Cardiac fibroblast (primary cell): ENCODE measurements around the gene PCDH9.
"Not testable (repeated sequence)": the region's sequence is repeated elsewhere in the genome, so short reads cannot be mapped to it uniquely, and the experiment has no call there.

ENCODE experiments used
- DNase-seq, 2 donors: peaks; one replicate each; pipeline versions ENCODE4 v3.0.0 to v3.0.0-alpha.2; 2010; ENCODE audit warnings: low read depth in 2 of 2
- H3K4me3 ChIP-seq, 2 donors: replicated peaks in 1 of 2; 1 replicate in 1 of 2; 2 replicates in 1 of 2; pipeline ENCODE4 v1.5.1; 2011; ENCODE audit warnings: low read depth in 2 of 2, low read length in 2 of 2, mild to moderate bottlenecking in 2 of 2, moderate library complexity in 1 of 2
- TF ChIP-seq, protein P1 (sequence below): IDR thresholded peaks from one replicate; pipeline ENCODE4 v1.5.1; 2011; ENCODE audit warnings: low read depth, mild to moderate bottlenecking, low read length, inconsistent platforms

The PCDH9 gene

DNA sequence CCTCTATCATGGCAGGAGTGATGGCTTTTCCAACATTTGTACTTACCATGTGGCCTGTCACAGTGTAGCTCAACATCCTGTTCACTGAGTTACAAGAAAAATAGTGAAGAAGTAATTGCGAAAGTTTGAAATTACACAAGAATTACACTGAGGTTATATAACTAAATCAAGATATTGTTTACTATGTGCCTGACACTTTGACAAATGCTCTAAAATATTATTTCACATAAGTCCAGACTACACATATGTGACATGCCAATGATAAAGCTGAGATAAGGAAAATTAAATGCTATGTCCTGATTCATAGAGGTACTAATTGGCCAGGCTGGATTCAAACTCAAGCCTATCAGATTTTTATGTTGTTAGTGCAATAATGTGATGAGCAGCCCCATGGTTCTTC lies 451.7 kb downstream of the PCDH9 start:
- peak; percentile 11 to 23 for DNase-seq
- TF ChIP-seq, protein P1, sequence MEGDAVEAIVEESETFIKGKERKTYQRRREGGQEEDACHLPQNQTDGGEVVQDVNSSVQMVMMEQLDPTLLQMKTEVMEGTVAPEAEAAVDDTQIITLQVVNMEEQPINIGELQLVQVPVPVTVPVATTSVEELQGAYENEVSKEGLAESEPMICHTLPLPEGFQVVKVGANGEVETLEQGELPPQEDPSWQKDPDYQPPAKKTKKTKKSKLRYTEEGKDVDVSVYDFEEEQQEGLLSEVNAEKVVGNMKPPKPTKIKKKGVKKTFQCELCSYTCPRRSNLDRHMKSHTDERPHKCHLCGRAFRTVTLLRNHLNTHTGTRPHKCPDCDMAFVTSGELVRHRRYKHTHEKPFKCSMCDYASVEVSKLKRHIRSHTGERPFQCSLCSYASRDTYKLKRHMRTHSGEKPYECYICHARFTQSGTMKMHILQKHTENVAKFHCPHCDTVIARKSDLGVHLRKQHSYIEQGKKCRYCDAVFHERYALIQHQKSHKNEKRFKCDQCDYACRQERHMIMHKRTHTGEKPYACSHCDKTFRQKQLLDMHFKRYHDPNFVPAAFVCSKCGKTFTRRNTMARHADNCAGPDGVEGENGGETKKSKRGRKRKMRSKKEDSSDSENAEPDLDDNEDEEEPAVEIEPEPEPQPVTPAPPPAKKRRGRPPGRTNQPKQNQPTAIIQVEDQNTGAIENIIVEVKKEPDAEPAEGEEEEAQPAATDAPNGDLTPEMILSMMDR: no peak
- H3K4me3 ChIP-seq: no peak overlapping the region

DNA sequence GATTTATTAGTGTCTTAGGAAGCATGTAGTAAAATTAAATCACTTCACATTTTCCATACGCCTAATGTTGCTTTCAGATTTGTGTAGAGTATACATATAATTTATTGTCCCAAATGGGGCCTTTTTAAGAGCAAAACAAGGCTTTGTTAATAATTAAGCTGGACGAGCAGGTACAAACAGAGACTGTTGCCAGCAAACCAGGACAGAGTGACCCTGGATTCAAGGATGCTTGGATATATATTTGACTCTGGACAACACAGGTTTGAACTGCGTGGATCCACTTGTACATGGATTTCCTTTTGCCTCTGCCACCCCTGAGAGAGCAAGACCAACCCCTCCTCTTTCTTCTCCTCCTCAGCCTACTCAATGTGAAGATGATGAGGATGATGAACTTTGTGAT lies 454.9 kb downstream of the PCDH9 start:
- no peak for DNase-seq
- no peak overlapping the region for H3K4me3 ChIP-seq
- TF ChIP-seq, protein P1: no peak

DNA sequence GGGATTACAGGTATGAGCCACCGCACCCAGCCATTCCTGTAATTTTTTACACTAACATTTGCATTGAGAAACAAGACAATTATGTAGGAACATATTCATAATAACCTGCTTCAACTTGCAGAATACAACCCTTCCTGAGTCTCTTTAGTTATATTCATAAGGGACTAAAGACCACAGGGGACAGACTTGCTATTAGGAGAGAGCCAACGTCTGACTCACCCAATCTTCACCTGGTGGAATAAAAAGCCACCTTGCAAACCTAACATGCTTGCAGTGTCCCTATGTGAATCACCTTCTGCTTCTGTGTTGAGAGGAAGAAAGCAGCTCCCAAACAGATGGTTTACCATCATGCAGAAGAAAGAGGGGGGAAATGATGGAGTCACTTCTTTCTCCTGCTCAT lies 456.1 kb downstream of the PCDH9 start:
- H3K4me3 ChIP-seq: no peak overlapping the region
- DNase-seq: no peak
- TF ChIP-seq, protein P1: no peak

DNA sequence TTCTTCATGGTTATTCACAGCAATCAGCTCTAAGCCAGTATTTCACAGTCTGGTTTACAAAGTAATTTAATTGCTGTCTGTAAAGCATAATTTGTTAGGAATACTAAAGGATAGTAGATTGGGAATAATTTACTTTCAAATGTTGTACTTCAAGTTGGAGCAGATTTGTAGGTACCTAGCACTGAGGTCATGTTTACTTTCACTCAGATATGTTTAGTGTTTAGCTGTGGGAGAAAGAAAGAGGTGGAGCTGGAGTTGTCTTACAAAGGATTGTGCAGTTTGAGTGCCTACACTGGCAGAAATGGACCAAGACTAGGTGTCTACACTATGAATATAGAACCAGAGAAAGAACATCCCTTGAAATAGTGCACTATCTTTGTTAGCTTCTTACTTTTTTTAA lies 464.6 kb downstream of the PCDH9 start:
- H3K4me3 ChIP-seq: no peak overlapping the region
- DNase-seq: no peak
- TF ChIP-seq, protein P1: no peak

DNA sequence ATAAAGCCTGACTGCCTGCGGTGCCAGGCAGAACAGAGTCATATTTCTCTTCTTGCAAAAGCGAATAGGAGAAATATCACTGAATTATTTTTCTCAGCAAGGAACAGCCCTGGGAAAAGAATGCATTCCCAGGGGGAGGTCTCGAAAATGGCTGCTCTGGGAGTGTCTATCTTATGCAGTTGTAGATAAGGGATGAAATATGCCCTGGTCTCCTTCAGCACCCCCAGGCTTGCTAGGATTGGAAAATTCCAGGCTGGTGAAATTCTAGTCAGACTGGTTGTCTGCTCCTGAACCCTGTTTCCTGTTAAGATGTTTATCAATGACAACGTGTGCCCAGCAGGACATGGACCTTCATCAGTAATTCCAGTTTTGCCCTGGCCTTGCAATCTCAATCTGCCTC lies 469.5 kb downstream of the PCDH9 start:
- not testable (repeated sequence) for DNase-seq

DNA sequence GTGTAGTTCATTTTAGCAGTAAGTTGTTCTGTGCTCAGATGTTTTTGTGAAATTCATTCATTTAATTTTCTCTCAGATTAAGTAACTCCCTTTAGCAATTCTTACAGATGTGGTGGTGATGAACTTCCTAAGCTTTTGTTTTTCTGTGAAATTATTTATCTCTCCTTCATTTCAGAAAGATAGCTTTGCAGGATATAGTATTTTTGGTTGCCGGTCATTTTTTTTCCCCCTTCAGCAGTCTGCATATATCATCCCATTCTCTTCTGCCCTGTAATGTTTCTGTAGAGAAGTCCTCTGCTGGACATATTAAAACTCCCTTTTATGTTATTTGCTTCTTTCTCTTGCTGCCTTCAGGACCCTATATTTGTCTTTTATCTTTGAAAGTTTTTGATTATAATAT lies 470.2 kb downstream of the PCDH9 start:
- H3K4me3 ChIP-seq: no peak overlapping the region
- TF ChIP-seq, protein P1: no peak
- DNase-seq: no peak

More for the DNA sequence above, 469.5 kb downstream of the PCDH9 start:
- not testable (repeated sequence) for H3K4me3 ChIP-seq

DNA sequence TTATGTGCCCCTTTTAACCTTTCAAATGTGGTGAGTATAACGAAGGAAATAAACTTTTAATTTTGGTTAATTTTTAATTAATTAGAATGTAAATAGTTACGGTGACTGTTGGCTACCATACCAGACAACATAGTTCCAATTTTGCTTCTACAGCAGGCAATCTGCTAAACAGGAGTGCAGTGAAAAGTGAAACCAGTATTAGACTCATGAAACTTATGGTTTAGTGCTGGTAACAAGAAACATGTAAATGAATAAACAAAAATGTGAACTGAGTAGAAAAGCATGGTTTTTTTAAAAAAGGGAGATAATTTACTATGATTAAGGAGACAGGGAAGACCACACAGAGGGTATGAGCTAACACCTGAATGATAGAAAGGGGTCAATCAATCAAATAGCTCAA lies 478.4 kb downstream of the PCDH9 start:
- DNase-seq: no peak
- TF ChIP-seq, protein P1: no peak
- no peak overlapping the region for H3K4me3 ChIP-seq

DNA sequence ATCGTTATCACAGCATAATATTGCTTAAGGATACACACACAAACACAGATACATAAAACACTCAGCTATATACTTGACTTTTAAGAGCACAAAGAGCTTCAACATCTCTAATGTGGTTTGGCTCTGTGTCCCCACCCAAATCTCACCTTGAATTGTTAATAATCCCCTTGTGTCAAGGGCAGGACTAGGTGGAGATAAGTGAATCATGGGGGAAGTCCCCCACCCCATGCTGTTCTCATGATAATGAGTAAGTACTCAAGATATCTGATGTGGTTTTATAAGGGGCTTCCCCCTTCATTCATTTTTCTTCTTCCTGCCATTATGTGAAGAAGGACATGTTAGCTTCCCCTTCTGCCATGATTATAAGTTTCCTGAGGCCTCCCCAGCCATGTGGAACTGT lies 481.4 kb downstream of the PCDH9 start:
- H3K4me3 ChIP-seq: no peak overlapping the region
- TF ChIP-seq, protein P1: no peak
- peak in 1 of 2 donors; percentile 11 for DNase-seq
